Measurements from ENCODE around the gene DCAF4.

GRCh38 chr14:72907886-72908285 lies 18.4 kb upstream of the DCAF4 start:
- TF ChIP-seq CTCF (conservative IDR thresholded peaks at IDR 0.05) (no peak), EZH2 (IDR thresholded peaks at IDR 0.05; ENCODE audit: low read depth) (no peak)

Data from PC-9 (cell line).